Loucy (cell line): ENCODE measurements around the gene CD80.

Experiments
- CTCF ChIP-seq: fragments of 200-600 bp; sonication (generic); conservative IDR thresholded peaks from 2 replicates; pipeline ENCODE4 v1.5.1; 2014; ENCODE audit warnings: mild to moderate bottlenecking, antibody characterized with exemption, low read length
- EZH2phosphoT487 ChIP-seq: fragments of 200-600 bp; IDR thresholded peaks from 2 replicates; pipeline ENCODE4 v1.6.1; 2018; ENCODE audit warnings: antibody characterized with exemption, mild to moderate bottlenecking, moderate library complexity, borderline replicate concordance

- no peak for TF ChIP-seq CTCF
- TF ChIP-seq EZH2phosphoT487, result no peak
These were observed 31.7 kb downstream of the CD80 start for GRCh38 chr3:119527714-119528113.
